Epithelial cell of prostate (primary cell): Measurements from ENCODE around the gene CABCOCO1.

ENCODE experiments used
- DNase-seq: peaks from one replicate; pipeline ENCODE4 v3.0.0-alpha.2; 2011; ENCODE audit warnings: low read depth, low spot score
- H3K27ac ChIP-seq: fragments of 450-650 bp; 2 replicates; pipeline ENCODE4 v1.5.1; 2017; ENCODE audit warnings: mild to moderate bottlenecking

CABCOCO1 gene

DNA sequence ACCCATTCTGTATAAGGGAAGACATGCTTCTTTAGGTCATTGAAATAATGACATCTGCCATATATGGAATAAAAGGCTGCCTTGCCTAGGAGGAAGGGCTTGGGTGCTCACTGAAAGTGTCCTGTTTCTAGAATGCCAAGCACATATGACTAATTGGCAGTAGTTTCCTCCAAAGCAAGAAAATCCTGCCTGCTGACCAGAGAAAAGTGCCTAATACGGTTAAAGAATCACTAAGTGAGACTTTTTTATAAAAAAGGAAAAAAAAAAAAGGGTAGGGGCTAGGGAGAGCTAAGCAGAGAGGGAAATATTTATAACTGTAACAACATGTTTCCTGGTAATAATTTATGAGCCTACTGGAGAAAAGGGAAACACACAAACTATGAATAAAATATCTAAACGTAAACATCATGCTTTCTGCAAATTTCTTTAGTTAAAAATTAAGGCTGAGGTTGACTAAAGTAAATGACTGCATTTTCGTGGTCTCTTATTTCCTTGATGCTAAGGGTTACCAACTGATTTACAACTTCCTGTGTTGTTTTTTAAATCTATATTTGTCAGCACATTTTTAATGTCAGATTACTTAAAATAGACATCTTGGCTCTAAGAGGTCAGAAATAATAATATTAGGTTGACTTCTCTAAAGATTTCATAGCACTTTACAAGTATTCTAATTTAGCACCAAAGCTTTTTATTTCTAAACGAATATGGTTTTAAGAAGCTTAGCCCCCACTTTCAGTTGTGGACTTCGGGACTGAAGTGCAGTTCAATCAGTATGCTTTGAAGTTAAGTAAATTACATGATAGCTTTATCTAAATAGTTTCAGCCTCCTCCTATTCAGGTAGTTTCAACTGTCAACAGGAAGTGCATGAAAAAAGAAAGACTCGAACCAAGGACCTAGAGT is 89.6 kb downstream of the CABCOCO1 start:
- DNase-seq = peak; percentile 20

DNA sequence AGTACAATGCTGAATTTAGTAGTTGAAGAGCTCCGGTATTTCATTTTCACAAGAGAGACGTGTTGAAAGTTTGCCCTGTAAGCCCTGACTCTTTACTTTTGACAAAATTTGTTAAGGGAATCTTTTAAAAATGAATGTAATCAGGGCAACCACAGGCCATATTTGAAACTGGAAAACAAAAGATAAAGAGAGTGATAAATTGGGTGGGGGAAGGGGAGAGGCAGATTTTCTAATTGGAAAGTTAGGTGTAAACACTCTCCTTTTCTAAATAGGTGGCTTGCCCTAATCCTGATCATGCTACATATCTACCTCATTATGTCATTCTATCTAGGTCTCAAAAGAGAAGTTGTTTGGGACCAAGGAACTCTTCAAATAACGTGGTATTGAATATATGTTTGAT is 90.7 kb downstream of the CABCOCO1 start:
- no peak overlapping the region for H3K27ac ChIP-seq
- DNase-seq = no peak

More for the DNA sequence above, 89.6 kb downstream of the CABCOCO1 start:
- peak overlapping the region; percentile 55 for H3K27ac ChIP-seq

DNA sequence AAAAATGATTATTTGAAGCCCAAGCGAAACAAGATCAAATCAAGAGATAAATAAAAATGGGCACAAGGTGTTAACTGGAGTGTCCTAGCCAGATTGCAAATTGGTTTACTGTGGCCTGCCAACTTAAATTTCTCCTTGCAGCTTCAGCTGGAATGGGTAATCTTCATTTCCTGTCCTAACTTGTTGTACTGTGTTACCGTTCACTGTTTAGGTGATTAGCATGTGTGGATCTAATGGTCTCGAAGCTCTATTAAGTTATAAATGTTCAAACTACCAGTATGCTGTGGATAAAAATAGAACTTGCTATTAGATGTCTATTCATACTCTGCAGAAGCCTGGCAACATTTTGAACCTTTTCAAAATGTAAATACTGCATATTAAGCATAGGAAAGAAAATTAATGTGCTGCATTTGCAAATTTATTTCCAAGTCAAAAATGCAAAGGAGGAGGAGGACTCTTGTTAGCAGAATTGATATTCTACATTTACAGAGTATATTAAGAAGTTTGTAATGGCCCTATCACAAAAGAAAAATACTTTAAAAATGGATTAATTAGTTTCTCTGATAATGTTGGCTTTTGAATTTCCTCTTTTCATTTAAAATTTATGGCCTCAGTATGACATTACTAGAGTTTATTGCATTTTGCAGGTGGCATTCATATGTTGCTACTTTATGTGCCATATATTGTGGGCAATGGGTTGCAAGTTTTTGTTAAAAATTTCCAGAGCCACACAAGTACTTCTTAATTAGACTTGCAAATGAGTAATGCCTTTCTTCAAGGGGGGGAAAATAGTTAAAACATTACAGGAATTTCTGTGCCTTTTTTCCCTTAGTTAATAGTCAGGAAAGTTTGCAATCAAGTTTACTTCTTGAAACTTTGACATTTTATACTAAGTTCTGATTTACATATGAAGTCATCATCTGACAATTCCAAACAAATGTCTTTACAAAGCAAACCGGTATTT is 92.1 kb downstream of the CABCOCO1 start:
- no peak for DNase-seq
- H3K27ac ChIP-seq = peak overlapping the region; percentile 4

DNA sequence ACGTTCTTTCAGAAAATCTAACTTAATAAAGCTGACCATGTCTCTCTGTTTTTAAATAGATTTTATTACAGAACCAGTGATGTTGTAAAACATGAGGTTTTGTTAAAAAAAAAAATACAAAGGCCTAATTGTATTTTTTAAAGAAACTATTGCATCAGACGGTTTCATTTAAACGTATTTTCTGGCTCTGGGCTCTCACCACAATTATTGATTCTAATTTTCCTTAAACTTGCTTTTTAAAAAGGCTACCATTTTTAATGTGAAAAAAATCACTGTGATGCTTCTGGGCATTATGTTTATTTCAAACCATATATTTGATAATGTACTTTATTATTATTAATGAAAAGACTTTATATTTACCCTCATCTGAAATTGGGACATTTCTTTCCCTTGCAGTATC is 94.3 kb downstream of the CABCOCO1 start:
- H3K27ac ChIP-seq = peak overlapping the region; percentile 12
- no peak for DNase-seq

DNA sequence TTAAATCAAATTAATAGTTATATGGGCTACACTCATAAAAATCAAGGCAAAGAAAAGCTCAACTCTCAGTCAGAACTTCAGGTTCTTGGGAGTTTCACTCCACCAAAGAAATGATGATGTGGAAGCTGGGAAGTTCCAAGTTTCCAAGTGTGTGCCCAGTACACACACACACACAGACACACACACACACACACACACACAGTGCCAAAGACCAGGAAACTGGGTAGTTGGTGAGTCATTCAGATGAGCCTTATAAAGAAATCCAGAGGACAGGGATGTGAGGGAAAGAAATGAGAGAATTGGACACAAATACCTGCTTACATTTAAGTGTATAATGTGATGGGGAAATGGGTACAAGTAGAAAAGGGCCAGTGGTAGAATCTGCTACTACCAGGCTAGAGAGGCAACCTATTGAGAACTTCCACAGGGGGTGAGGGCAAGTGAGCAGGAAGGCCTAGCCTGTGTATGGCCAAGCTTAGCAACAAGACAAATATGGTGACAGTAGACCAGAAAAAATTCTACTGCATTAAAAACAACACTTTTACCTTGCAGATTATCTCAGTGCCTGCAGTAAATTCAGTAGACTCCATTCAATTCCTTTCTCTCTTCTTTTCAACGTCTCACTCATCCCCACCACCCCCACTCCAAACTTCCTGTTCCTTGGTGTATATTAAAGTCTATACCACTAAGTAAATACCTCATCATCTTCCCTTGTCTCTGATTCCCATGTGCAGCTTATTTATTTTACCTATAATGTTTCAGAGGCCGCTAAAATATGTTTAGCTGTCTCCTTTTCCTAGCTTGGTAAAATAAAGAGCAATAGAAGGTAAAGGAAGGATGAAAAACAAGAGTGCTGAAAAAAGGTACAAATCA is 95.0 kb downstream of the CABCOCO1 start:
- peak; percentile 78 for DNase-seq
- peak overlapping the region; percentile 12 for H3K27ac ChIP-seq

DNA sequence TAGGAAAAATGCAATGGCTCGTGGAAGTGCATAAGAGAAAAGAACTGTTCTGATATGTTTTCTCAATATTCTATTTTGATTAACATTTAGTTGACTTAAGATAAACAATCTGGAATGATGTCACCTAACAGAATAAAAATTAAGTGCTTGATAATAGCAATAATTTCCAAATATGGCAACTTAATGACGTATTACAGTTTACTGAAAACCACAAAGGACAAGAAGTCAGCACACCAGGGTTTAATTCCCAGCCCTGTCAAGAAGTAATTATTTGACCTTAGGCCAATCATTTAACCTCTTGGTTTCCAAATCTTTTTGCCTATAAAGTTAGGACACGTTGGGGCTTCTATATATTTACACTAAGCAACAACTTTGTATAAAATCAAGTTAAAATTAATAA is 95.7 kb downstream of the CABCOCO1 start:
- DNase-seq = no peak
- H3K27ac ChIP-seq = no peak overlapping the region

DNA sequence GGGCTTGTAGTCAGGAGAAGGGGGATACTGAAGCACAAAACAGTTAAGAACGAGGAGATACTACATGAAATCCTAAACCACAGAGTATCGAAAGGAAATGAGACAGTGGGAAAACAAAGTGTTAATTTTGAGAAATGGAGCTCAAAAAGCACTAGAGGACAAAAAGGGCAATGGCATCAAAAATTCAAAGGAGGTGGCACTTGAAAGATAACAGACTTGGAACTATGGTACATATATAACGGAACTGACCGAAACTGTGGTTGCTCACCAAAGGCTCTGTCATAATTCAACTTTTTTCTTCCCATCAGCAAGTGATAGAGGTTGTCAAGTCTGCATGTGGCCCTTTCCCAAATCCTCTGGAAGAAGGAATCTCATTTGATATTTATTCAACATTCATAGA is 97.0 kb downstream of the CABCOCO1 start:
- no peak for DNase-seq
- H3K27ac ChIP-seq = no peak overlapping the region

DNA sequence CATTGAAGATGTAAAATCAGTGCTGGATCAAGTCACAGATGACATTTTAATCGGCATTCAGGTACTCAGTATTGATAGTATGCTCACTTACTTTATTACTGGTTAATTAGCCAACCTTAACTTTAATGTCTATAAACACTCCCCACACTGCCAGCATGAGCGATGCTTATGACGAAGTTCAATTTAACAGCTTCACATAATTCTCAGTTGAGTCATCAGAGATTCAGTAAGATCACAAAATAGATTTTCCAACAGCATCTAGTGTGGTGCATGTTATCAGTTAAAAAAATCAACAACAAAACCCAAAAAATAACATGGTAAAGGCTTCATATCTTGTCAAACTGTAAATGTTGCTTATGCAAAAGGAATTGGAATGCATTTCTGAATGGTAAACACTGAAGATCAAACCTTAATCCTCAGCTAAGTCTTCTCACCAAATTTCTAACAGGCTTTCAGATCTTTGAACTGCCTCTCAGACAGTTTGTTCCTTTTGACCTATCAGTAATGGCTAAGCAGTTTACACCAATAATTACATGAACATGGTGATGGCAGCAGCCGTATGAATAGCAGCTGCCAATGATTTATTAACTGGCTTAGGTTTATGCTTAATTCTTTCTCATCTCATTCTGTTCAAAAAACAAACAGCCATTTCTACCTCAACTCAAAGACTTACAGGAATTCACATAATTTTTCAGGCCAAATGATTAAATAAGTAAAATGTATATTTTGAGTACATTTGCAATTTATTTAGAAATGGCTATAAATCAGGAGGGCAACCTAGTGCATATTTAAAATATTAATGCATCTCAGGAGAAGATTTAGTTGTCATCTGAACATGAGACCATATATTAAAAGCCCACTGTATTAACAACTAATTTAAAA is 98.5 kb downstream of the CABCOCO1 start:
- H3K27ac ChIP-seq = no peak overlapping the region
- peak; percentile 33 for DNase-seq

DNA sequence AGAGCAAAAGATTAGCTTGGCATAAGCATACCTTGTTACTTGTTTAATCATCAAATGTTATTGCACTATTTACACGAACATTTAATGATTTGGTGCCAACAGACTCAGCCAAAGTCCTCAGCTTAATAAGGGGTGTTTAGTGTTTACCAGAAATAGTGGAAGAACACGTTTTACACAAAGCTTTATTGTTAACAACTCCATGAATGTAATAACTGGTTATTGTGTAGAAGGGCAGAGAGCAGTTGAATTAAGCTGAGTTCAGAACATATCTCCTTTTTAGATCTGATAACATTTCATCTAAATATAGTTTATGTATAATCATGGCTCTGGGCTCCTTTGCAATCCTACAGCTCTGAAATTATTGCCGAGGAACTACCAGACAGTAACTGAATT is 99.1 kb downstream of the CABCOCO1 start:
- no peak overlapping the region for H3K27ac ChIP-seq
- DNase-seq = no peak

DNA sequence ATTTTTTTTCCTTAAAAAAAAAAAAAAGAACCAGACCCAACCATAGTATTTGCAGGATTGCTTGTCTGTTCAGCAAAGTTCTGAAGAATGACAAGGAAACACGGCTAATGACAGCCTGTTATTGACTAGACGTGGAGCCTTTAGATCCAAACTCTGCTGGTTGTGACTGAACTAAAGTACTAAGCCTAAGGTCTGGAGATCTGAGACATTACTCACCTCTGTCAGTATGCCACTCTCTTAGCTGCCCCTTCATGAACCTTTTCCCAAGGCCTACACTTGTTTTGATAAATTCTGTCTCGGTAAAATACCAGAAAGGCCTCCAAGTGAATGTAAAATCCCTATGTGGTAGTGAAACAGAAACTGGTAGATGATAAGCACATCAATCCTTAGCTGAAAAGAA is 101.0 kb downstream of the CABCOCO1 start:
- H3K27ac ChIP-seq = no peak overlapping the region
- no peak for DNase-seq

DNA sequence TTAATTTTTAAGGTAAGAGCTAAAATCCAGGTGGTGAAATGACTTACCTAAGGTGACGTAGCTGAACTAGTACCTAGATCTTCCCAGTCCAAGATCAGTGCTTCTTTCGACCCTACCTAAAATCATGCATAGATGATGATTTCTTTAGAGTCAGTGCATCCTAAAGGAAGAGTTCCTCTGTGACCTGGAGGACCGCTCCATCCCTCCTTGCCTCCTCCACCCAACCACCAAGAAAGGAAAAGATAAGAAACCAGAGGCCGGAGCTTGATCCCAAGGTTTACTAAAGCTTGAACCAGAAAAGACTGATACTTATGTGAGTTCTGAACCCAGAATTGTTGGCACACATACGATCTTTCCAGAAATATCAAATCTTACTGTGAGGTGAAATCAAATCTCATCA is 101.8 kb downstream of the CABCOCO1 start:
- H3K27ac ChIP-seq = no peak overlapping the region
- no peak for DNase-seq

DNA sequence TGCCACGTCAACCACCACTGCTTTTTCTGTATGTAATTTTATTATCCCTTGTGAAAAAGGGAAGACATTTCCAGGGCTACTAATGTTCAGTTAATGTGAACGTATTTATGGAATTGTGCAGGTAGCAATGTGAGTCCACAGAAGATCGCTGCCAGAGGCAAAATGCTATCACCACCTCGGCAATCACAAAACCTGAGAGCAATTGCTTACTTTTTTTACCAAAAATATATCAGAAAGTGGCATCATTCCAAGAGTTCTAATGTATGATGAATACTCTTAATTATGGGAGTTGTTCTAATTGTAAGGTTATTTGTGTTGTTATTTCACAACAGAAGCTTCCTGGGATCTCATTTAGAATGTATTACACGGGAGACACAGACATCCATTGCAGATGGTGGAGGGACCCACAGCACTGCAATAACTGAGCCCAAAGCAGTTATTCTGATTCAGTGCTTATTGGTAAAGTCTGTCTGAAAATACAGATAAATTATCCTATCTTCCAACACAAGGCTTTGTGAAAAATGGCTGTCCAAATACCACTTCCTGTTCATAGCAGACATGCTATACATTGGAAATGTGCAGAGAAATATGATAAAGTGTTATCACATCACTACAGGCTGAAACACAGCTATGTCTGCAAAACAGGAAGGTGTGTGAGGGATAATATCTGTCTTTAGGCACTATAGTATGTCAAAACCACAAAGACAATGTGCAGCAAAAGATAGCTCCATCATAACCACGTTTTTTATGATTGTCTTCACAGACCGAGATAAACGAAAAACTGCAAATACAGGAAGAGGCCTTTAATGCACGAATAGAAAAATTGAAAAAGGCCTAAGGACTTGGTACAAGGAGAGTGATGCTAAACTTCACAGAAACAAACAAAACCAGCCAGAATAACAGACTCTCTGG is 102.7 kb downstream of the CABCOCO1 start:
- DNase-seq = no peak
- no peak overlapping the region for H3K27ac ChIP-seq

DNA sequence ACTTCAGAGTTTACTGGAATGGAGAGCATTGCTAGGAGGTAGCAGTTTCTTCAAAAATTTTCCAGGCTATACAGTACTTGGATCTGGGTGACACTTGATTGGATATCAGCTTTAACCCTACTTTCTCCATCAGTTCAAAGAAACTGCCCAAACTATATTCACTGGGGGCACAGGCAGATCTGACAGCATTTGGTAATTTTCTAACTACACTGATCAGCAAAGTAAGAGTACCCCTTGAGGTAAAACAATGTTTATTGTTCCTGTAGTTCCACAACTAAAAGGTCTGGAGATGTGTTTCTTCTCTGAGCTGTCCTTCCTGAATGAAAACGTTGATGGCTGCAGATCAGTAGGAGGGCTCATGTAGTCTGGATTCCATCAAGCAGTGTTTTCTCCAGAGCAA is 104.2 kb downstream of the CABCOCO1 start:
- DNase-seq = no peak
- H3K27ac ChIP-seq = no peak overlapping the region

DNA sequence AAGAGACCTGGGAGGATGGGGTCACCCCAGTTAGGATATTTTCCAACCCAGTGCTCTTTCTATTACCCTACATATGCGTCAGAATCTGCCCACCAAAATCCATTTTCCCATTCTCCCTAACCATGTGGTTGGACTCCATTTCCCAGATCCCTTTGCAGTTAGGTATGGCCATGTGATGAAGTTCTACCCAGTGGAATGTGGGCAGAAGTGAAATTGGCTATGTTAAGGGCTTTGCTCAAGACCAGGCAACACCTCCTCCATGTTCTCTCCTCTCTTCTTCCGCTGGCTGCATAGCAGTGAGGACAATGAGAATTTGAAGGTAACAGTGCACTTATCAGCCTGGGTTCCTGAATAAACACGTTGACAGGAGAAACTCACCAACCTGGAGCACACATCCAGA is 111.3 kb downstream of the CABCOCO1 start:
- no peak for DNase-seq
- H3K27ac ChIP-seq = no peak overlapping the region

DNA sequence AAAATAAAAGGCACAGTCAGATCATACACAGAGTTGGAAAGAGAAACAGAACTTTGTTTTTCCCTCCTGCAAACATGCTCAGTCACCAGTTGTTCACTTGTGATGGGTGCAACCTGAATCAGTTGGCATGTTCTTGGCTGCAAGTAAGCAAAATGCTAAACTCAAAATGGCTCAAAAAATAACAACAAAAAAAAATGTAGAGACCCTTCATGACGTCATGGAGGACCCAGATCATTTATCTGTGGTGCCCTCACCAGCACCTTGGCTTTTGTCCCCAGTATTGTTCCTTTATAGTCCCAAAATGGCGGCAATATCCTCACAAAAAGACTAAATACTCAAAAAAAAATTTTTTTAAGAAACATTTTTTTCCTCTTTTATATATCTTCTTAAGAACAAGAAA is 112.4 kb downstream of the CABCOCO1 start:
- no peak for DNase-seq
- no peak overlapping the region for H3K27ac ChIP-seq

DNA sequence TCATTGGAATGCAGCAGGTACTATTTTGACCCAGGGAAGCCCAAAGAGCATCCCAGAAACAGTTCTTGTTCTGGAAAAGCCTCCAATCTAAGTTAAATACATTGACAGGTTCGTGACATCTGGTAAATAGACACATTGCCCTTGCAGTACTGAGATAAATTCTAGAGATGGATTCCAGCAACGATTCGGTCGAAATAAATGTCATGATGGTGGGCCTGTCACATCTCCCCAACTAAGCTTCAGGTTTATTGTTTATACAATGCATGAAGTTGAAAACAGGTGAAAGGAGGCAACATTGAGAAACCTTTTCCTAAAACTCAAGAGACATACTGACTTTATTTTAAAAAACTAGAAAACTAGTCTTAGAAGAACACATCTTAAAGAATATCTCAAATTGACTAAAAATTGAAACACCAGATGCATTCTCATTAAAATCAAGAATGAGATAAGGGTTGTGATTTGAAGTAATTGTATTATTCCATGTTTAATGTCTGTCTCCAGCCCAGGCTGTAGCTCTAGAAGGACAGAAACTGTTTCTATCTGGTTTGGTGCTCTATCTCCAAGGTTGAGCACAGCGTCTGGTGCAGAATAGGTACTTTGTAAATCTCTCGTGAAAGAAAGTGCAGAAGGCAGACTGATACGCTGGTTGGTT is 114.0 kb downstream of the CABCOCO1 start:
- H3K27ac ChIP-seq = no peak overlapping the region
- DNase-seq = no peak

DNA sequence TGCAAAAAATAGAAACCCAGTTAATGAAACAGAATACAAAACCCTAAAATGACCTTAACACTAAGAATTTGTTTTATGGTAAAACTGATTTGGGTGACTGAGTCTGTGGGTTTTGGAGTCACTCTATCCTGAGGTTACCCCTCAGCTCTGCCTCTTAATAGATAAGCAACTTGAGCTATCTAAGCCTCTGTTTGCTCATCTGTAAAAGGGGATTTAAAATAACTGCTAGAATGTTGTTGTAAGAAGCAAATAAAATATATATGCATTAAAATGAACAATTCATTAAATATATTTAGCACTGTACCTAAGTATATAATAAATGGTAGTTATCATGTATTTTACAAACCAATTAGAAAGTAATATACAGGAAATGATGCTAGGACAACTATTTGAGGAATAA is 115.4 kb downstream of the CABCOCO1 start:
- DNase-seq = no peak
- no peak overlapping the region for H3K27ac ChIP-seq

DNA sequence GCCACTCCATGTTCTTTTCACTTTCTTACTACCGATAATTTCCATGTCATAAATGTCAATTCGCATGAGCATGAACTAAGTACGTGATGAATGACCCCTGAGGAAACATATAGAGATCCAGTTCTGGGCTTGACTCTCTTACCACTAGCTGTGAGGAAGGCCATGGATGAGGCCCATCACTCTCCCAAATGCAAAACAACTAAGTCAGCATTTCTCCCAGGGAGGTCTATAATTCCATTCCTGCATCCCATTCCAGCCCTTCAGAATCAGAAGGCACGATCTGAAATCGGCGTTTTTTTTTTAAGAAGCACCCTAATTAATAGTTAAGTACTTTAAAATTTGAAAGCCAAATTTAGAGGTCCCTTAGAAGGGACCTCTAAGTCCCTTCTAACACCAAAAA is 116.5 kb downstream of the CABCOCO1 start:
- no peak overlapping the region for H3K27ac ChIP-seq
- no peak for DNase-seq
